Measurements from ENCODE around the gene VPS33B. TPM values are rescaled to one million over a fixed set of nuclear protein-coding genes. Genes with fewer than 3 reads are reported as not detected.
A peak's percentile ranks its signal among the peaks of the same experiment; 100 is the strongest.

The VPS33B gene
- total RNA-seq, 1 donor from 2014 or later, result 14.9 TPM

DNA sequence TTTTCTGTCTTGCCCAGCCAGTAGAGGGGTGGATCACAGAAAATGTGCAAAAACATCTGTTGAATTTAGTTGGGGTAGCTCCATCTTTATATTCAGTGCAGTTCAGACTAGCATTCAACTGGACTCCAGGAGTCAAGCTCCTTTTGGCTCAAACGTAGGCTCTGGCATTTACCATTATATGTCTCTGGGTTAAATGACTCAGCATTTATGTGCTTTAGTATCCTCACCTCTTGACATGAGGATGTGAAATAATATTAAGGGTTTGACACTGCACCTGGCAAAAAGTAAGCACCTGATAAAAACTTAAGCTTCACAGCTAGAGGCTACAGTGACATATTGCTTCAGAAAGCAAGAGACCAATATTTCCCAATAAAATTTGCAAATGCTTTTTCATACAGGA is 42.8 kb downstream of the VPS33B start:
- DNase-seq (ENCODE audit: low spot score), result no peak

DNA sequence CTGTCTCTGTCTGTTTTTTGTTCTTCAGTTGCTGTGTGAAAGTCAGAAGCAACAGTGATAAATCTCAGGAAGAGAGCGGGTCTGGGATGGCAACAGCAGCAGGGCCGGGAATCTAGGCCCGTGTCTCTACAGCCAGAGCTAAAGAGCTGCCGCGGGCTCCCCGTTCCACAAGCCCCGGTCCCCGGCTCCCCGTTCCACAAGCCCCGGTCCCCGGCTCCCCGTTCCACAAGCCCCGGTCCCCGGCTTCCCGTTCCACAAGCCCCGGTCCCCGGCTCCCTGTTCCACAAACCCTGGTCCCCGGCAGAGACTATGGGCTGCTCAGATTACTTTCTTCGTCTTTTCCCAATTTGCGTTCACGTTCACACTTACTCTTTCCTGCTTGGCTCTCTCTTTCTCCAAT is 48.2 kb downstream of the VPS33B start:
- DNase-seq (ENCODE audit: low spot score), result no peak

DNA sequence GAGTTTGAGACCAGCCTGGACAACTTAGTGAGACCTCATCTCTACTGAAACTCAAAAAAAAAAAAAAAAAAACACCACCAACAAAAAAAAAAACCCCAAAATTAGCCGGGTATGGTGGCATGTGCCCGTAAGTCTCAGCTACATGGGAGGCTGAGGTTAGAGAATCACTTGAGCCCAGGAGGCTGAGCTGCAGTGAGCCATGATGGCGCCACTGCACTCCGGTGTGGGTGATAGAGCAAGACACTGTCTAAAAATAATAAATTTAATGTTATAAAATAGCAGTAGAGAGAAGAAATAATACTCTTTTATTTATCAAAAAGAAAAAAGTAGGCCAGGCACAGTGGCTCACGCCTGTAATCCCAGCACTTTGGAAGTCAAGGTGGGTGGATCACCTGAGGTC is 50.3 kb downstream of the VPS33B start:
- no peak for DNase-seq (ENCODE audit: low spot score)

DNA sequence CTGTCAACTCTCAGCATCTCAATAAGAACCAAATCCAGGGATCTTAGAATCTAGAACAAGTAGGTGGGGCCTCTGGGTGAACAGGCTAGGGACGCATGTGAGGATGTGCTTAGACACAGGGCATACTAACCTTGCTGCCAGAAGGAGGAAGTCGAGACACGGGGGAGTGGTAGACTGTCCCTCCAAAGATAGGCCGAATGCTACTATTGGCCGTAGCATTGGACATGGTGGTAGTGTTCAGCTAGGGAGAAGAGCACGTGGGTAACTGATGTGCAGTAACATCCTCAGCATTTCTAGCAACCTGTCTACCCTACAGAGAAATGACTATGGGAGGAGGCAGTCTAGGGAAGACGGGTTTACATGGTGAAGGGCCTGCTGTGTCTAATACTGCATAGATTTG is 52.1 kb downstream of the VPS33B start:
- no peak for DNase-seq (ENCODE audit: low spot score)

DNA sequence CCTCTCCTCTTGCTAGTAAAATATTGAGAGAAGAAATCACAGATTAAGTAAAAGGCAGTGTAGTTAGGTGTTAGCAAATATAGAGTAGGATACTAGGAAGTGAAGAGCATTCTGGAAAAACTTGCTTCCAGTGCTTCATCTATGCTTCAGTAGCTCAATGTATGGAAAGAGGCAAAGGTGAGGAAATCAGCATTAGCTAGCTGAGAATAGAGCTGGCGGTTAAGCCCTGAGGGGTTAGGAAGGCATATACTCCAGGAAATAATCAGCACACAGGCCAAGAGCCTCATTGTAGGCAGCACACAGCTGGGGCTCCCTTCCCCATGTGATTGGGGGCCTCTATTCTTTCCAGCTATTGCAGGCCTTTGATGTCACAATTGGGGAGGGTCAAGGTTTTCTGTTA is 54.0 kb downstream of the VPS33B start:
- DNase-seq (ENCODE audit: low spot score), result no peak

DNA sequence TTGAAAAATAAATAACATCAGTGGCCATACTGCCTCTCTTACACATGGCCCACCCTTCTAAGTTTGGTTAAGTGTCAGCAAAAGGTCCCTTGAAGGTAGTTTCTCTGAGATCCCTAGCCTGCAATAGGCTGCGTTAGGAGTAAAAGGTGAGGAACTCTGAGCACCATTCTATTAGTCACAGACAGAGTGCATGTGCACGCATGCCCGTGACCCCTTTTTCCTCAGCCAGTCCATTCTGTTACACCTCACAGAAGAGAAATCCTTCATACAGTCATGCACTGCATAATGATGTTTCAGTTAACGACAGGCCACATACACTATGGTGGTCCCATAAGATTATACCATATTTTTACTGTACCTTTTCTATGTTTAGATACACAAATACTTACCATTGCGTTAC is 55.2 kb downstream of the VPS33B start:
- no peak for DNase-seq (ENCODE audit: low spot score)

DNA sequence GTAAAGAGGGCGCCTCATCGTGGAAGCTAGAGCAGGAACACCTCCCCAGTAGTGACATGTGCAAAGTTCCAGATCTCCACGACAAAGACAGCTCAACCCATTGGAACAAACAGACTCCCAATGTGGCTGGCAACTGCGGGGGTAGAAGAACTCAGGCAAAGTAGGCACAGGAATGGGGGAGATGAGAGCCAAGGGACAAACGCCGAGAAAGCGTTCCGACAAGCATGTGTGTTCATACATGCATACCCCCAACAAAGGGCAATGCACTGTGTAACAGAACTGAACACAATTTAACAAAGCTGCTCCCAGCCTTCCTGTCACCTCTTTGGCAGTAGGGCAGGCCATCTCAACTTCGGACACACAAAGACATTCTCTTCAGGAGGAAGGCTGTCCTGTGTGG is 56.1 kb downstream of the VPS33B start:
- DNase-seq (ENCODE audit: low spot score), result no peak

DNA sequence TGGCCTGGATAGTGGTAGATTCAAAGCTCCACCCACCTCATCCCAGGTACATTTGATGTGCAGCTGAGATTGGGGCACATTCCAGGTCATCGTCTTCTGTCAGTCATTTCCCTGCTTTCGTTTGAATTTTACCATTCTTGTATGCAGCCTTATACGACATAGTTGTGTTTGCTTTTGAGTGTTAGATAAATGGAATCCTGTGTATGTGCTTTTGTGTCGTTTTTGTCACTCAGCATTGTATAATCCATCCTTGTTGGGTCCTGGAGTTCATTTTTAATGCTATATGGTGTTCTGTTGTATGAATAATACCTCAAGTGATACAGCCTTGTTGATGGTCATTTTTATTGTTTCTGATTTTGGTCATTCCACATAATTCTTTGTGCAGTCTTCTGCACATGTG is 60.4 kb downstream of the VPS33B start:
- DNase-seq (ENCODE audit: low spot score), result no peak

DNA sequence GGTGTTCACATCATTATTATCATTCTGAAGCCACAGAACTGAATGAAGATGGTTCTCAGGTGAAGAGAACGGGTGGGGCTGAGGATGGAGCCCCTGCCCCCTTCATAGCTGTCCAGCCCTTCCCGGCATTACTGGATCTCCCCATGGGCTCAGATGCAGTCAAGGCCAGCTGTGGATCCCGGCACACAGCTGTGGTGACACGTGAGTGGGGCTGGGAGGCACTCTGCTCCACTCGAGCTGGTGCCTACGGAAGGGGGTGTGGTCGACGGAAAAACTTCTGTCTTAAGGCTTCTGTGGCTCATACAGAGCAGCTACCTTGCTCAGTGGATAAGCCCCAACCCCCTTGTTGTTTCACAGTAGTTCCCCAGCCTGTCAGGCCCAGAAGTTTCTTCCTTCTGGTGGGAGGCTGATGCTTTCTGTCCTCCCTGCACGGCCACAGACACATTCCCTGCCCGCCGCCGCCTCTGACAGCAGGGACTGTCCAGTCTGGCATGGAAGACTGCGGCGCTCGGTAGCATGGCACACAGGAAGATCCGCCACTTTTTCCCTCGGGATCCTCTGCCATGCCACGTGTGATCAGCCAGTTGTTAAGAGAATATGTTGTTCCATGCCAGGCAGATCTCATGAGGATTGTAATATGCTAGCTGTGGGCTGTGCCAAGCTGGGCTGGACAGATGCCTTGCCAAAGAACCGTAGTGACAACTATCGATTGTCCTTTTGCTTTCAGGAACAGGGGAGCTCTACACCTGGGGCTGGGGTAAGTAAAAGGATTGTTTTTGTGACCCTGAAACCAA is 61.9 kb downstream of the VPS33B start:
- DNase-seq (ENCODE audit: low spot score), result no peak

DNA sequence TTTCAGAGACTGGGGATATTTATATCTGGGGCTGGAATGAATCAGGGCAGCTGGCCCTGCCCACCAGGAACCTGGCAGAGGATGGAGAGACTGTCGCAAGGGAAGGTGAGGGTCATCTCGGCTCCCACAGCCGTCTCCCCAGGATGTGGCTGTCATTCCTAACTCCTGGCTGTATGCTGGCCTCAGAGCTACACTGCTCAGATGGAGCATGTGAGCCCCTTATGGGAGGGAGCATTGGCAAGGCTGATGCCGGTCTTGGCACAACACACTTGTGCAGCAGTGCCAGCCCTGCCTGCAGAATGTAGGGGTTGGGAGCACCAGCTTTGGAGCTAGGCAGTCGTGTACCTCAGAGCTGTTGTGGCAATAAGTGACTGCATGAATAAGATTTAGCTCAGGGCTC is 62.5 kb downstream of the VPS33B start:
- DNase-seq (ENCODE audit: low spot score), result peak; percentile 29

DNA sequence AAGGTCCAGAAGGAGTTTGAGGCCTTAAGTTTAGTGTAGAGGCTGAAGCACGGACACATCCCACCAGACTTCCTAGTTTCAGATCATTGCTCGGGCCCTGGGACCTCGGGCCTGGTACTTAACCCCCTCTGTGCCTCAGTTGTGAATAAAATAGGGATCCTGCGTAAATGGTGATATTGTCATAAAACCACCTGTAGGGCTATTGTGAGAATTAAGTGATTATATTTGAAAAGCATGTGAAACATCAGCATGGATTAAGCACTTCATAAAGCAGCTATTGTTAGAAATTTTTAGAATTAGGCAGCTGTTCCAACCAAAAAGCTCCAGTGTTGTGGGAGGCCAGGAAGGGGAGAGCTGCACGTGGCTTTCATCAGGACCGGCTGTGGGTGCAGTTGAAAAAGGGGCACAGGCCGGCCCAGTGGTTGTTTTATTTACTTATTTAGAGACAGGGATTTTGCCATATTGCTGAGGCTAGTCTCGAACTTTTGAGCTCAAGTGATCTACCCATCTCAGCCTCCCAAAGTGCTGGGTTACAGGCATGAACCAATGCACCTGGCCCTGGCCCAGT is 63.3 kb downstream of the VPS33B start:
- no peak for DNase-seq (ENCODE audit: low spot score)

DNA sequence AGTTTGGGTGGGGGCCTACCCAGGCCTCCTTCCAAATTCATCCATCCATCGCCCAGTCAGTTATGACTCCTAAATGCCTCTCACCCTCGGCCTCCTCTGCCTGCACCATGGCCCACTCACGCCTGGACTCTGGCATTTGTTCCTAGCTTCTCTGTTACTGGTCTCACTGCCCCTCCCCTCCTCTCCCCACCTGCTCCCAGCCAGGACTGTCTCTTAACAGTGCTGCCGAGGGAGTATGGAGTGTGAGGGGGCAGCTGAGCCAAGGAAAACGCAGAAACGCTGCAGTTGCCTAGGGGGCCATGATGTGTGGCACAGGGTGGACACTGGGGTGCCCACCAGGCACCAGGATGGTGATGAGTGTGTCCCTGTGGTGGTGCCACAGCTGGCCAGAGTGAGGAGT is 64.6 kb downstream of the VPS33B start:
- no peak for DNase-seq (ENCODE audit: low spot score)

DNA sequence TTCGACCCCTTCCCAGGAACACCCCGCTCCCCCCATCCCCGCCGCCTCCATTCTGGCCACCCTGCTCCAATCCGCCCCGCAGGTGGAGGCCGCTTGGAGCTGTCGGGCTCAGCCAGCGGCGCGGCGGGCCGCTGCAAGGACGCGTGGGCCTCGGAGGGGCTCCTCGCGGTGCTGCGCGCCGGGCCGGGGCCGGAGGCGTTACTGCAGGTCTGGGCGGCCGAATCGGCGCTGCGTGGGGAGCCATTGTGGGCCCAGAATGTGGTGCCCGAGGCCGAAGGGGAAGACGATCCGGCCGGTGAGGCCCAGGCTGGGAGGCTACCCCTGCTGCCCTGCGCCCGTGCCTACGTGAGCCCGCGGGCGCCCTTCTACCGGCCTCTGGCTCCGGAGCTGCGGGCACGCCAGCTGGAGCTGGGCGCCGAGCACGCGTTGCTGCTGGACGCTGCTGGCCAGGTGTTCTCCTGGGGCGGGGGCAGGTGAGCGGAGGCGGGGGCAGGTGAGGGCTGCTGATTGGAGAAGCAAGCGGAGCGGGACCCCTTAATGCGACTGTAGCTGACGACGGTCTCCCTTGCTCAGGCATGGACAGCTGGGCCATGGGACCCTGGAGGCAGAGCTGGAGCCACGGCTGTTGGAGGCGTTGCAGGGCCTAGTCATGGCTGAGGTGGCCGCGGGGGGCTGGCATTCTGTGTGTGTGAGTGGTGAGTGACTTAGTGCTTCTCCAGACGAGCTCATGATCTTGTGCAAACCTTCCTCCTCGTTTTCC is 65.2 kb downstream of the VPS33B start:
- DNase-seq (ENCODE audit: low spot score), result no peak

DNA sequence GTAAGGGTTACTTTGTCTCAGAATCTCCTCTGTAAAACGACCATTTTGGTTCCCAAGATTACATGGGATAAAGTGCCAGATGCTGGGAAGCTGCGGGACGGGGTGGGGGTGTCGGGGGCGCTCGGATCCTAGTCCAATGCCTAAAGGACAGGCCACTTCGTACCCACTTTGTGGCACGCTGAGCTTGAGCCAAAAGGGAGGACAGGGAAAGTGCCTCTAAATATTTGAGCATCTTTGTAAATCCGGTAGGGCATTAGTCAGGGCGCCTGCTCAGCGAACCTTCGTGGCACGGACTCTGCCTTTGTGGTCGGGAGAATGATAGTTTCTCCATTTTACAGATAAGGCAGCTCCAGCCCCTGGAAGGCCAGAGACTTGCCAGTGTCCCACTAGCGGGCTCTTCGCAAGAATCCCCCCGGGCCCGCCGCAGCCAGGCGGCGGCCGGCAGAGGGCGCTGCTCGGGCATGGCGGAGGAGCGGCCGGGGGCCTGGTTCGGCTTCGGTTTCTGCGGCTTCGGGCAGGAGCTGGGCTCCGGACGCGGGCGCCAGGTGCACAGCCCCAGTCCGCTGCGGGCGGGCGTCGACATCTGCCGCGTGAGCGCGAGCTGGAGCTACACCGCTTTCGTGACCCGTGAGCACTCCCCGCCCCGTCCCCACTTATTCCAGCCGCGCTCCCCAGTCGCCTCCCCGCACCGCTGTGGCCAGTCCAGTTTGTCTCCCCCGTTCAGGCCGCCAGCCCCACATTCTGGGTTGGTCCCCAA is 65.9 kb downstream of the VPS33B start:
- DNase-seq (ENCODE audit: low spot score), result peak; percentile 53

DNA sequence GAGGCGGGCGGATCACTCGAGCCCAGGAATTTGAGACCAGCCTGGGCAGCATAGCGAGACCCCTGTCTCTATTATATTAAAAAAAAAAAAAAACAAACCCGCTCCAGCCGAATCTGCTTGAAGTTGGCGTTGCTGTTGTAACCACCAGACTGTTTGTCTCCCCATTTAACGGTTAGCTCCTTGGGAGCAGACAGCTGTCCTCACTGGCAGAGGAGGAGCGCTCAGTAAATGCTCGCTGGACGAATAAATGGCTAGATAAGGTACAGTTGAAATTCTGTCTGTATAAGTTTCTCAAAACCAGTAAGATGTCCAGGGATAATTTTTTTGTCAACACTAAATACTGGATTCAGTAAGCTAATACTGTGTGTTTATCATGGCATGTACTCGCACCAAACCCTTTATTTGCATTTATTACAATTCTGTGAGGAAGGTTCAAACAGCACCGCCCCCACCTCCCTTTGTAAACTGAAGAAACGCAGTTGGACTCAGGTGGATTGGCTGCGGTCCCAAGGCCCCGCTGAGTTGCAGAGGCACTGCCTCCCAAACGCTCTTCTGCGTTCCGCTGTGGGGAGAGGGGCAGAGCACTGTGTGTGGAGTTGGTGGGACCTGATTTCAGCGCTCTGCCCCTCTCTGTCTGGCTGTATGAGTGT is 66.6 kb downstream of the VPS33B start:
- no peak for DNase-seq (ENCODE audit: low spot score)

DNA sequence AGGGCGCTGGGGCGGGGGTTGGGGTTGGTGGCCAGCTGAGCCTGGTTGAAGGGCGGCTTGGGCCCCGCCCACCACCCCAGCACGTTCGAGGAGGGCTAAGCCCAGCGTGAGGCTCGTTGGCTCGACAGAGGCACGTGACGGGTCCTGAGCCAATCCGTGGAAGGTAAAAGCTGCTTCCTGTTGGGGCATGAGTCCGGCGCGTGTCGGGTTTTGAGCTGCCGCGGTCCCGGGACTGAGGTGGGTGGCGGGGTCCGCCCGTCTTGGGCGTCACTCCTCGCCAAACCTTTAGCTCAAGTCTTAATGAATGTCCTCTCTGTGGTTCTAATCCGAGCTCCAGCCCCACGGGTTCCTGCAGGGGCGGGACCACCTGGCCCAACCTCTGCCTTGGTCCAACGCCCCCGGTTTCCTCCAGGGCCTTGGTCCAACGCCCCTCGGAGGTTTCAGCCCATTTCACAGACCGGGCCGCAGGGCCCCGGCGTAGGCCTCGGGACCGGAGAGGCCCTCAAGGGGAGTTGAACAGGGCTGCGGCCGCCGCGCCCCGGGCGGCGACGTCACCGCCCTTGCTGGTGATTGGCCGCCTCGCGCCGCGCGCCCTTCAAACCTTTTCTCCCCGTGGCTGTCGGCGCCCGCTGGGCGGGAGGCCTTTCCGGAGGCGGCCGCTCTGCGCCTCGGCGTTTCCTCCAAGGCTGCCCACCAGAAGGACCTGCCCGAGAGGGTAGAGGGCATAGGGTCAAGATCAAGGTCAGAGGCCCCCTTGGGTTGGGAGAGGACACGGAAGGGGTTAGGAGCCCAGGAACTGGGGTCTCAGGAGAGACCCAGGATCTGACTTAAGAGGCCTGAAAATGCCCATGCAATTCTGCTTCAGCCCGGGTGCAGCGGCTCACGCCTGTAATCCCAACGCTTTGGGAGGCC is 67.4 kb downstream of the VPS33B start, which contains the start of gene RCCD1:
Gene RCCD1 (plus strand): TSS at position 173 of the 912 bp plus-strand sequence. CDS start 1,851 bp downstream, outside the sequence.
- peak; percentile 96 for DNase-seq (ENCODE audit: low spot score)

DNA sequence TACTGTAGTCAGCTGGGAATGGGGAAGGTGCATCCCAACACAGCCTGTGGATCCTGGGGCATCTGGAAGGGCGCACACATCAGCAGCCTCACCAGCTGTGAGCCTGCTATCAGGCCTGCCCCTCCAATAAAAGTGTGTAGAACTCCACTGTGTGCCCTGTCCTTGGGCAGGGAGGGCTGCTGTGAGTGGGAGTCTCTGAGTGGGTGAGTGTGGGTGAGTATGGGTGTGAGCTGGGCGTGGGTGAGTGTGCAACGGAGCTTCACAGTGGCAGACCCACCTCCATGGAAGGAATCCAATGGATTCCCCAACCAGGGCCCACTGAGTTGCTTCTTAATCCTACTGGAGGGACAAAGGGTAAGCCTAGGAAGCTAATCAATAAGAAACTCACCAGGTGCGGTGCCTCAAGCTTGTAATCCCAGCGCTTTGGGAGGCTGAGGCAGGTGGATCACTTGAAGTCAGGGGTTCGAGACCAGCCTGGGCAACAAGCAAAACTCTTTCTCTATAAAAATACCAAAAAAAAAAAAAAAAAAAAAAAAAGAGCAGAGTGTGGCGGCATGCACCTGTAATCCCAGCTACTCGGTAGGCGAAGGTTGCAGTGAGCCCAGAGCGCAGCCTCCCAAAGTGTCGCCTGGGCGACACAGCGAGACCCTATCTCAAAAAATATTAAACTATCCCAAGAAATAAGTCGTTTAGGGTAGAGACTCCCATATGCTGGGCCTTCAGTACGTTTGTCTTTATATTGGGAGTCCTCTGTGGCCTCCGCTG is 68.3 kb downstream of the VPS33B start:
- no peak for DNase-seq (ENCODE audit: low spot score)

DNA sequence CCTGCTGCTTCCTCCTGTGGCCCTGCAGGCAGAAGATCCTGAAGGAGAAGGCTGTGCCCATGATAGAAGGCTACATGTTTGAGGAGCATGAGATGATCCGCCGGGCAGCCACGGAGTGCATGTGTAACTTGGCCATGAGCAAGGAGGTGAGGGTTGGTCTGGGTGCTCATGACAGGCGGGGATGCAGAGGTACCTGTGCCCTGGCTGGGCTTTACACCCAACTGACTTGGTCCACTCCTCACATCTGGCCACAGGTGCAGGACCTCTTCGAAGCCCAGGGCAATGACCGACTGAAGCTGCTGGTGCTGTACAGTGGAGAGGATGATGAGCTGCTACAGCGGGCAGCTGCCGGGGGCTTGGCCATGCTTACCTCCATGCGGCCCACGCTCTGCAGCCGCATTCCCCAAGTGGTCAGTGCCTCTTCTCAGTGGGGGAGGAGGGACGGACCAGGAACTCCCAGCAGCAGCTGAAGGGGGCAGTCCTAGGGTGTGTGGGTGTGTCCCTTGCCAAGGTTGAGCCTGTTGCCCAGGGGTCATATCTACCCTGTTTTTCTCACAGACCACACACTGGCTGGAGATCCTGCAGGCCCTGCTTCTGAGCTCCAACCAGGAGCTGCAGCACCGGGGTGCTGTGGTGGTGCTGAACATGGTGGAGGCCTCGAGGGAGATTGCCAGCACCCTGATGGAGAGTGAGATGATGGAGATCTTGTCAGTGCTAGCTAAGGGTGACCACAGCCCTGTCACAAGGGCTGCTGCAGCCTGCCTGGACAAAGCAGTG is 69.3 kb downstream of the VPS33B start:
- DNase-seq (ENCODE audit: low spot score), result no peak

DNA sequence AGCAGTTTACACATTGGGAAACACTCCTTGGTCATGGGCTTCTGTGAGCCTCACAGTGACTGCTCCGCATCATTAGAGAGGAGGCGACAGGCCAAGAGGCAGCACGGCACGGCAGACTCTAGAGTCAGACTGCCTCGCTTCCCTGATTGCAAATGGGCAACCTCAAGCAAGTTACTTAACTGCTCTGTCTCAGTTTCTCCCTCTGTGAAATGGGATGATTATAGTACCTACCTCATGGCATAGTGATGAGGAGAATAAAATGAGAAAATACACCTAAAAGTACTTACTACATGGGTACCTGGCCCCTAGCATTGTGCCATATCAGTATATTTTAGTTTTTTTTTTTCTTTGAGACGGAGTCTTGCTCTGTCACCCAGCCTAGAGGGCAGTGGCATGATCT is 71.7 kb downstream of the VPS33B start:
- DNase-seq (ENCODE audit: low spot score), result no peak
